Astrocyte (in vitro differentiated cells and primary cell): Measurements from ENCODE around the gene PTBP2. TPM values are rescaled to one million over a fixed set of nuclear protein-coding genes. Genes with fewer than 3 reads are reported as not detected.
A peak's percentile ranks its signal among the peaks of the same experiment; 100 is the strongest.

Experiments
- DNase-seq: peaks from one replicate; pipeline ENCODE4 v3.0.0-alpha.2; 2010; ENCODE audit warnings: low read depth
- FAIRE-seq: peaks from 2 replicates; lab custom pipeline; 2011; peaks lifted over from hg19 to GRCh38; lab: Jason Lieb, UNC
- H2AFZ ChIP-seq: 2 replicates; pipeline ENCODE4 v1.6.0; 2012; ENCODE audit warnings: low read depth, low read length, inconsistent platforms
- H3K27ac ChIP-seq: 2 replicates; pipeline ENCODE4 v1.5.1; 2011; ENCODE audit warnings: low read depth, low read length, inconsistent platforms
- H3K27me3 ChIP-seq: 2 replicates; pipeline ENCODE4 v1.6.0; 2011; ENCODE audit warnings: low read length, inconsistent platforms; ENCODE audit not compliant: insufficient read depth
- H3K36me3 ChIP-seq: 2 replicates; pipeline ENCODE4 v1.5.1; 2011; ENCODE audit warnings: low read length, inconsistent platforms; ENCODE audit not compliant: insufficient read depth
- H3K4me1 ChIP-seq: 2 replicates; pipeline ENCODE4 v1.5.1; 2011; ENCODE audit warnings: low read length, inconsistent platforms; ENCODE audit not compliant: insufficient read depth
- H3K4me2 ChIP-seq: 2 replicates; pipeline ENCODE4 v1.6.0; 2012; ENCODE audit warnings: low read length, inconsistent platforms
- H3K4me3 ChIP-seq: 2 replicates; pipeline ENCODE4 v1.5.1; 2011; ENCODE audit warnings: low read depth, mild to moderate bottlenecking, low read length, inconsistent platforms; ENCODE audit not compliant: insufficient read depth
- H3K79me2 ChIP-seq: 2 replicates; pipeline ENCODE4 v1.6.0; 2012; ENCODE audit warnings: mild to moderate bottlenecking, low read length, inconsistent platforms; ENCODE audit not compliant: insufficient read depth
- H3K9ac ChIP-seq: 2 replicates; pipeline ENCODE4 v1.6.0; 2012; ENCODE audit warnings: mild to moderate bottlenecking, low read length, inconsistent platforms
- H3K9me3 ChIP-seq: 2 replicates; pipeline ENCODE4 v1.5.1; 2012; ENCODE audit warnings: low read depth, mild to moderate bottlenecking, low read length, inconsistent platforms; ENCODE audit not compliant: insufficient read depth
- H4K20me1 ChIP-seq: 2 replicates; pipeline ENCODE4 v1.6.0; 2012; ENCODE audit warnings: low read length, inconsistent platforms; ENCODE audit not compliant: insufficient read depth
- H3K27ac Mint-ChIP-seq: one replicate; pipeline ENCODE4 v1.8.0; 2021; ENCODE audit warnings: mild to moderate bottlenecking, mixed read lengths; ENCODE audit not compliant: unreplicated experiment
- H3K27me3 Mint-ChIP-seq: one replicate; pipeline ENCODE4 v1.8.0; 2021; ENCODE audit warnings: low read depth, mixed read lengths; ENCODE audit not compliant: unreplicated experiment
- H3K36me3 Mint-ChIP-seq: one replicate; pipeline ENCODE4 v1.8.0; 2021; ENCODE audit warnings: low read depth, mixed read lengths; ENCODE audit not compliant: unreplicated experiment
- H3K4me1 Mint-ChIP-seq: one replicate; pipeline ENCODE4 v1.8.0; 2021; ENCODE audit warnings: low read depth, mixed read lengths; ENCODE audit not compliant: unreplicated experiment
- H3K4me3 Mint-ChIP-seq: one replicate; pipeline ENCODE4 v1.8.0; 2021; ENCODE audit warnings: mild to moderate bottlenecking, moderate library complexity, mixed read lengths; ENCODE audit not compliant: unreplicated experiment
- H3K9me3 Mint-ChIP-seq: one replicate; pipeline ENCODE4 v1.8.0; 2021; ENCODE audit warnings: mild to moderate bottlenecking, mixed read lengths; ENCODE audit not compliant: unreplicated experiment
- EZH2 ChIP-seq: IDR thresholded peaks from 2 replicates; pipeline ENCODE4 v1.6.1; 2012; ENCODE audit warnings: mild to moderate bottlenecking, low read length, inconsistent platforms; ENCODE audit not compliant: insufficient read depth
- total RNA-seq: library from RNA; stranded (reverse); gene quantifications from 2 replicates; pipeline ENCODE4 v1.2.1, GENCODE V29; 2021
- TF ChIP-seq, protein P1 (sequence below): IDR thresholded peaks from 2 replicates; pipeline ENCODE4 v1.5.1; 2011; ENCODE audit warnings: low read depth, mild to moderate bottlenecking, inconsistent platforms, low read length, moderate library complexity; ENCODE audit not compliant: insufficient read depth

The PTBP2 gene
- total RNA-seq, 1 donor from 2014 or later, result 20.7 TPM

DNA sequence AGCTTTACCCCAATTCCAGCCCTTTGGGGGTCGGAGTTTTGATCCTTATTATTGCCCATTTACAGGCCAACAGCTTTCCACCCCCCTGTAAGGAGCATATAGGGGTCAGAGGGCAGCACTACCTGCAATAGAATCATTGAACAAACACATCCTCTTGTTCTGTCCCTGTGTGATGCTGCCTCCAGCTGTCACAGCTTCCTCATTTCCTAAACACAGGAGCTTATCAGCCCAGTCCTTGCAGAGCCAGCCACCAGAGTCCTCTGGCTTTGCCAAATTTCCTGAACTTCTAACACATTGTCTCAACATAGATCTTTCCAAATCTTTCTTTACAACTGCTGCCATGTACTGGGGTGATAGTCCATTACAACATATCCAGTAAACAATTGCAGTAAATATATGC lies 32.8 kb upstream of the PTBP2 start:
- FAIRE-seq (no peak), DNase-seq (no peak)
- no peaks in the 10 kb centered on the region for H4K20me1 ChIP-seq
- no peak overlapping the region for H3K27ac Mint-ChIP-seq
- no peaks in the 10 kb centered on the region for H3K36me3 ChIP-seq
- H3K4me3 Mint-ChIP-seq, result no peak overlapping the region
- H3K27ac ChIP-seq, result no peak overlapping the region
- no peak overlapping the region for H3K4me3 ChIP-seq
- no peaks in the 10 kb centered on the region for H3K79me2 ChIP-seq
- no peak overlapping the region for H2AFZ ChIP-seq
- H3K9me3 ChIP-seq, result peaks cover 3% of the 10 kb centered on the region
- no peaks in the 10 kb centered on the region for H3K4me1 ChIP-seq
- no peaks in the 10 kb centered on the region for H3K4me1 Mint-ChIP-seq
- H3K27me3 Mint-ChIP-seq, result no peaks in the 10 kb centered on the region
- TF ChIP-seq, protein P1, sequence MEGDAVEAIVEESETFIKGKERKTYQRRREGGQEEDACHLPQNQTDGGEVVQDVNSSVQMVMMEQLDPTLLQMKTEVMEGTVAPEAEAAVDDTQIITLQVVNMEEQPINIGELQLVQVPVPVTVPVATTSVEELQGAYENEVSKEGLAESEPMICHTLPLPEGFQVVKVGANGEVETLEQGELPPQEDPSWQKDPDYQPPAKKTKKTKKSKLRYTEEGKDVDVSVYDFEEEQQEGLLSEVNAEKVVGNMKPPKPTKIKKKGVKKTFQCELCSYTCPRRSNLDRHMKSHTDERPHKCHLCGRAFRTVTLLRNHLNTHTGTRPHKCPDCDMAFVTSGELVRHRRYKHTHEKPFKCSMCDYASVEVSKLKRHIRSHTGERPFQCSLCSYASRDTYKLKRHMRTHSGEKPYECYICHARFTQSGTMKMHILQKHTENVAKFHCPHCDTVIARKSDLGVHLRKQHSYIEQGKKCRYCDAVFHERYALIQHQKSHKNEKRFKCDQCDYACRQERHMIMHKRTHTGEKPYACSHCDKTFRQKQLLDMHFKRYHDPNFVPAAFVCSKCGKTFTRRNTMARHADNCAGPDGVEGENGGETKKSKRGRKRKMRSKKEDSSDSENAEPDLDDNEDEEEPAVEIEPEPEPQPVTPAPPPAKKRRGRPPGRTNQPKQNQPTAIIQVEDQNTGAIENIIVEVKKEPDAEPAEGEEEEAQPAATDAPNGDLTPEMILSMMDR, result no peak
- no peak for TF ChIP-seq EZH2
- no peak overlapping the region for H3K4me2 ChIP-seq
- H3K9me3 Mint-ChIP-seq, result peaks cover 4% of the 10 kb centered on the region
- no peak overlapping the region for H3K9ac ChIP-seq
- no peaks in the 10 kb centered on the region for H3K27me3 ChIP-seq
- H3K36me3 Mint-ChIP-seq, result no peaks in the 10 kb centered on the region

DNA sequence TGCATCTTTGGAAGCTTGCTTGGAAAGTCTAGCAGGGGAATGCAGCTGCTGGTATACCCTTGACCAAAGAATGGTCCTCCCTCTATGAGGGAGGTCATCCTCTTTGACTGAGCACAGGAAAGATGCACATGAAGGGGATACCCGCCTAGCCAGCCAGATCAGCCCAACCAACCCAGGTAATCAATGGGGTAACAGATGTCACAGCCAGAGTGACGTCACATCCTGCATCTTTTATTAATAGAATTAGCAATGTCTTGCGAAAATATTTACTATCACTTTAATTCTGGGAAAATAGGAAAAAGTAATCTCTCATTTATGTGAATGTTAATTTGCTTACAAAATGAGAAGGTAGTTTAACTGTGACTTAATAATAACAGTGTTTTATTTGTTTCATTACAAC lies 25.6 kb upstream of the PTBP2 start:
- no peak for TF ChIP-seq EZH2
- TF ChIP-seq, protein P1, result no peak
- H3K4me3 Mint-ChIP-seq, result no peak overlapping the region
- Histone ChIP-seq H3K9me3 (peaks cover 3% of the 10 kb centered on the region), H3K9ac (no peak overlapping the region), H3K4me2 (no peak overlapping the region), H3K27ac (no peak overlapping the region), H2AFZ (no peak overlapping the region), H3K27me3 (no peaks in the 10 kb centered on the region), H3K4me3 (no peak overlapping the region), H3K36me3 (no peaks in the 10 kb centered on the region), H3K79me2 (no peaks in the 10 kb centered on the region), H4K20me1 (no peaks in the 10 kb centered on the region), H3K4me1 (no peaks in the 10 kb centered on the region)
- peaks cover 4% of the 10 kb centered on the region for H3K9me3 Mint-ChIP-seq
- H3K27ac Mint-ChIP-seq, result no peak overlapping the region
- no peaks in the 10 kb centered on the region for H3K4me1 Mint-ChIP-seq
- DNase-seq (no peak), FAIRE-seq (no peak)
- no peaks in the 10 kb centered on the region for H3K27me3 Mint-ChIP-seq
- H3K36me3 Mint-ChIP-seq, result no peaks in the 10 kb centered on the region

DNA sequence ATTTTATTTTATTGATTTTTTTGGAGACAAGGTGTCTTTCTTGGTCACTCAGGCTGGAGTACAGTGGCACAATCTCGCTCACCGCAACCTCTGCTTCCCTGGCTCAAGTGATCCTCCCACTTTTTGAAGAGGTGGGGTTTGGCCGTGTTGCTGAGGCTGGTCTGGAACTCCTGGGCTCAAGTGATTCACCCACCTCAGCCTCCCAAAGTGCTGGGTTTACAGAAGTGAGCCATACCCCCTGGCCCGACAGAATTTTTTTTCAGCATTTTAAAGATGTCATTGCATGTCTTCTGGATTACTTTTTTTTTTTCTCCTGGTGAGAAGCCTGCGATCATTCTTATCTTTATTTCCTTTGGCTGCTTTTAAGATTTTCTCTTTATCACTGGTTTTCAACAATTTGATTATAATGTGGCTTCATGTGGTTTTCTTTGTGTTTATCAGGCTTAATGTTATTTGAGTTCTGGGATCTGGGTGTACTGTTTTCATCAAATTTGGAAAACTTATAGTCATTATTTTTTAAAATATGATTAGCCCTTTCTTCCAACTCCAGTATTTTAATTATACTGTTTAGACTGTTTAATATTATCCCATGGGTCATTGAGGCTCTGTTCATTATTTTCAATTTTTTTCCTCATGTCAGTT lies 23.1 kb upstream of the PTBP2 start:
- no peak for FAIRE-seq
- DNase-seq, result peak; percentile 77
- Histone ChIP-seq H3K4me3 (no peak overlapping the region), H3K9me3 (no peaks in the 10 kb centered on the region), H3K27me3 (no peaks in the 10 kb centered on the region), H4K20me1 (no peaks in the 10 kb centered on the region), H2AFZ (no peak overlapping the region), H3K79me2 (no peaks in the 10 kb centered on the region), H3K36me3 (no peaks in the 10 kb centered on the region), H3K4me2 (no peak overlapping the region), H3K9ac (no peak overlapping the region), H3K4me1 (no peaks in the 10 kb centered on the region), H3K27ac (no peak overlapping the region)
- H3K9me3 Mint-ChIP-seq, result no peaks in the 10 kb centered on the region
- H3K36me3 Mint-ChIP-seq, result no peaks in the 10 kb centered on the region
- H3K27me3 Mint-ChIP-seq, result no peaks in the 10 kb centered on the region
- H3K27ac Mint-ChIP-seq, result no peak overlapping the region
- no peak overlapping the region for H3K4me3 Mint-ChIP-seq
- TF ChIP-seq EZH2, result no peak
- no peaks in the 10 kb centered on the region for H3K4me1 Mint-ChIP-seq
